HG03097 (cell line): Measurements from ENCODE around the gene BARD1.

Experiments
- ATAC-seq: cut with Tn5 transposase; IDR thresholded peaks from one replicate; pipeline ENCODE4 v1.9.1; 2021; ENCODE audit not compliant: unreplicated experiment, low FRiP score

Gene BARD1

GRCh38 chr2:214679736-214680135 is 129.7 kb downstream of the BARD1 start:
- ATAC-seq = no peak

DNA sequence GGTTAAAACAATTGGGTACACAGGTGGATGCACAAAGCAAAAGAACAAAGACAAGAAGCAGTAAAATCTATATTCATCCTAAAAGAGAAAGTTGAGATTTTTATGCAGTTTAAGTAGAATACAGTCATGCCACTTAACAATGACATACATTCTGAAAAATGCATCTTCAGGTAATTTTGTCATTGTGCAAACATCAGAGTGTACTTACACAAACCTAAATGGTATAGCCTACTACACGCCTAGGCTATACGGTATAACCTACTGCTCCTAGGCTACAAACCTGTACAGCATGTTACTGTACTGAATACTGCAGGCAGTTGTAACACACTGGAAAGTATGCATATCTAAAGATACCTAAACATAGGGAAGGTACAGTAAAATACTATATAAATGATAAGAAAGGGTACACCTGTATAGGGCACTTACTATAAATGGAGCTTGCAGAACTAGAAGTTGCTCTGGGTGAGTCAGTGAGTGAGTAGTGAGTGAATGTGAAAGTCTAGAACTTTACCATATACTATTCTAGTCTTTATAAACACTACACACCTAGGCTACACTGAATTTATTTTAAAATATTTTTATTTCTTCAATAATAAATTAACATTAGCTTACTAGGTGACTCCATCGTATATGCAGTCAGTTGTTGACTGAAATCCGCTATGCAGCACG is 132.9 kb downstream of the BARD1 start:
- no peak for ATAC-seq
